OCI-LY3 (cell line): ENCODE measurements around the gene TRPV4.

Experiments
- CTCF ChIP-seq: fragments of 200-600, 300-600 bp; sonication (generic); IDR thresholded peaks from 2 replicates; pipeline ENCODE4 v1.5.1; 2014; ENCODE audit warnings: antibody characterized with exemption, low read length, low read depth
- EZH2phosphoT487 ChIP-seq: fragments of 200-600 bp; shearing (Covaris generic); IDR thresholded peaks from 2 replicates; pipeline ENCODE4 v1.6.1; 2018; ENCODE audit warnings: antibody characterized with exemption, mixed run types, low read depth

GRCh38 chr12:109845824-109846205, 12.6 kb upstream of the TRPV4 start:
- TF ChIP-seq CTCF (no peak), EZH2phosphoT487 (no peak)
